ENCODE results near the gene CLRN3.

DNA sequence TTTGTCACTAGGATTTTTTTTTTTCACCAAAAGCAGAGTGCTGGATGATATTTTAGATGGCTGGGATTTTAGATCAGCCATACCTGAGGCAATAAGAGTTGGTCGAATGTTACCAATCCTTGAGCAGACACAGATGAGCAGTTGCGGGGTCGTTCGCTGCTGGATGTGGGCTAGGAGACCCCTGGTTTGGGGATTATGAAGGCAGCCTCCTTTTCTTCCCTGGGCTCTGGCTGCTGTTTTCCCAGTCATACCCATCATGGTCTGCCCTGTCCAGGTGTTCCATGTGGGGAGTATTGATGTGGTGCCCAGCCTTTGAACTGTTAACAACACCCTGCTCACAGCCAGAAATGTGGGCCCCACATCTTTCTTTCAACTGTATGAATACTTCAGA, 19.1 kb upstream of the CLRN3 start:
- TF ChIP-seq, protein P1, sequence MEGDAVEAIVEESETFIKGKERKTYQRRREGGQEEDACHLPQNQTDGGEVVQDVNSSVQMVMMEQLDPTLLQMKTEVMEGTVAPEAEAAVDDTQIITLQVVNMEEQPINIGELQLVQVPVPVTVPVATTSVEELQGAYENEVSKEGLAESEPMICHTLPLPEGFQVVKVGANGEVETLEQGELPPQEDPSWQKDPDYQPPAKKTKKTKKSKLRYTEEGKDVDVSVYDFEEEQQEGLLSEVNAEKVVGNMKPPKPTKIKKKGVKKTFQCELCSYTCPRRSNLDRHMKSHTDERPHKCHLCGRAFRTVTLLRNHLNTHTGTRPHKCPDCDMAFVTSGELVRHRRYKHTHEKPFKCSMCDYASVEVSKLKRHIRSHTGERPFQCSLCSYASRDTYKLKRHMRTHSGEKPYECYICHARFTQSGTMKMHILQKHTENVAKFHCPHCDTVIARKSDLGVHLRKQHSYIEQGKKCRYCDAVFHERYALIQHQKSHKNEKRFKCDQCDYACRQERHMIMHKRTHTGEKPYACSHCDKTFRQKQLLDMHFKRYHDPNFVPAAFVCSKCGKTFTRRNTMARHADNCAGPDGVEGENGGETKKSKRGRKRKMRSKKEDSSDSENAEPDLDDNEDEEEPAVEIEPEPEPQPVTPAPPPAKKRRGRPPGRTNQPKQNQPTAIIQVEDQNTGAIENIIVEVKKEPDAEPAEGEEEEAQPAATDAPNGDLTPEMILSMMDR (conservative IDR thresholded peaks at IDR 0.05 in 1 of 2, IDR thresholded peaks at IDR 0.05 in 1 of 2; ENCODE audit: low read depth in 1 of 2, low read length in 2 of 2) = no peak
- no peak for TF ChIP-seq EZH2 (IDR thresholded peaks at IDR 0.05; ENCODE audit: low read length, missing control alignments)
